ENCODE measurements around the gene COPB2. TPM values are rescaled to one million over a fixed set of nuclear protein-coding genes. Genes with fewer than 3 reads are reported as not detected.

Gene COPB2
- total and polyA plus RNA-seq, 2 donors (not counting 1 experiment from before 2014, with no cell fraction given), result 15.9 to 75.4 TPM

DNA sequence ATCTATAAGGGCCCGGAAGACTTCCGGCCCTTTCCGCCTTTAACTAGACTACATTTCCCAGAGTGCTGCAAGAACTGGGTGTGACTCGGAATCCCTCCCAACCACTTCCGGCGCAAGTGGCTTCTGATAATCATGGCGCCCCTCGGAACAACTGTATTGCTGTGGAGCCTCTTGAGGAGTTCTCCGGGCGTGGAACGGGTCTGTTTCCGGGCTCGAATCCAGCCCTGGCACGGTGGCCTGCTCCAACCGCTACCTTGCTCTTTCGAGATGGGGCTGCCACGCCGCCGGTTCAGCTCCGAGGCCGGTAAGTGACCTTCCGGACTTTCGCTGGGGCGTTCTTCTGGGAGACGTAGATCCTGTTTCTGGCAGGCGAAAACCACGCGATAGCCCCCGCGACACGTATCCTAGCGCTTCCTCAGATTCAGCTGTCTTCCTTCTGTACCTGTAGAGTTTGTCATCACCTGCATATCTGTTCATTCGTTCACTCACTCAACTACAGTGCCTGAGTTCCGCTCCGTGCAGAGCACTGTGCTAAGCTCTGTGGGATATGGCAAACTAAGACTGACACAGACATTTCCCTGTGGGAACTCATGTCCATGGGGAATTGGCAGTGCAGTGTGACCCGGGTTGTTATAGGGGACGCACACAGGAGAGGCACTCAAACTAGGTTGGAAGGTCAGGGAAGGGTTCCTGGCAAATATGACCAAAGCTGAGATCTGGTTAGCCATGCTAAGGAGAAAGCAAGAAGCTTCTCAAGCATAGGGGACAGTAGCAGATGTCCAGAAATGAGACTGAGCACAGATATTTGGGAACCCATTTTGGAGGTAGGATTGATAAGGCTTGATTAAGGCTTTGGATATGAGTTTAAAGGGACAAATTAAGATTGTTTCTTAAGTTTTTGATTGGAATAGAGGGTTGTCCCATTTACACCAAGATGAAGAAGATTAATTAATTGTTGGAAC lies 45.3 kb downstream of the COPB2 start, which contains the start of gene MRPS22:
TSS of gene MRPS22 (plus strand) at position 126 of the 962 bp plus-strand sequence. CDS start at position 133, 7 bp downstream.
- peaks cover 10 to 12% of the 10 kb centered on the region in 2 experiments for H3K36me3 ChIP-seq (replicated peaks in 1 of 2; ENCODE audit: control extremely low read depth in 1 of 2, control insufficient read depth in 1 of 2, extremely low read depth in 1 of 2, insufficient read depth in 2 of 2, low read length in 1 of 2)
- H3K4me3 ChIP-seq (ENCODE audit: control extremely low read depth in 1 of 5, extremely low read depth in 1 of 5, insufficient read depth in 1 of 5, low read depth in 2 of 5, low read length in 4 of 5), result peak within 1 kb of the TSS; percentile 57 to 95 (median 88)
- Mint-ChIP-seq H3K27me3 (peaks cover 17% of the 10 kb centered on the region), H3K4me3 (no peak within 1 kb of the TSS), H3K27ac (peak within 1 kb of the TSS; percentile 66), H3K9me3 (ENCODE audit: insufficient read depth) (peaks cover 2% of the 10 kb centered on the region), H3K4me1 (peaks cover 8% of the 10 kb centered on the region)
- CTCF ChIA-PET, result interaction anchor here (1.4 to 1.7 kb wide), 2 partner anchors 11 to 46 kb away, joined by 3 to 6 read pairs; no protein-coding TSS in a partner anchor
- peaks cover 10 to 14% of the 10 kb centered on the region in 2 donors for H3K4me1 ChIP-seq (ENCODE audit: control insufficient read depth in 2 of 2, insufficient read depth in 2 of 2, low read length in 2 of 2)
- under 1% methylated on average over 35 of the region's 37 CpGs for whole genome bisulfite sequencing (ENCODE audit: insufficient coverage)
- ATAC-seq (ENCODE audit: low read depth) (peak; percentile 98), DNase-seq (peak; percentile 86)
- peaks cover 36% of the 10 kb centered on the region for H3K79me2 ChIP-seq (ENCODE audit: control insufficient read depth, insufficient read depth, low read length)
- H3K27ac ChIP-seq (ENCODE audit: low read length in 2 of 2), result peak within 1 kb of the TSS; percentile 51 to 83
- H3K4me2 ChIP-seq (replicated peaks; ENCODE audit: low read depth, low read length, poor library complexity, severe bottlenecking), result peak within 1 kb of the TSS; percentile 87
- peaks cover 0 to 4% (median 0%) of the 10 kb centered on the region in 3 donors for H3K9me3 ChIP-seq (ENCODE audit: control extremely low read depth in 1 of 3, control insufficient read depth in 2 of 3, insufficient read depth in 1 of 3, low read length in 2 of 3)
- H3K9ac ChIP-seq (ENCODE audit: low read length), result peak within 1 kb of the TSS; percentile 96
- H4K20me1 ChIP-seq (ENCODE audit: control insufficient read depth, insufficient read depth, low read length, poor library complexity, severe bottlenecking), result no peaks in the 10 kb centered on the region
- peak within 1 kb of the TSS; percentile 99 for H2AFZ ChIP-seq (ENCODE audit: insufficient read depth, low read depth, low read length, poor library complexity, severe bottlenecking)
- intact Hi-C loops (cut with micrococcal nuclease), result loop anchor here (1.0 to 10.0 kb wide), 3 partner anchors 45 to 1598 kb away; partner anchors contain the start of genes COPB2, FAIM and SLC25A36
- TF ChIP-seq EZH2 (IDR thresholded peaks at IDR 0.05; ENCODE audit: borderline replicate concordance, insufficient read depth, low read depth, low read length, poor library complexity, severe bottlenecking), result no peak
- TF ChIP-seq, protein P1, sequence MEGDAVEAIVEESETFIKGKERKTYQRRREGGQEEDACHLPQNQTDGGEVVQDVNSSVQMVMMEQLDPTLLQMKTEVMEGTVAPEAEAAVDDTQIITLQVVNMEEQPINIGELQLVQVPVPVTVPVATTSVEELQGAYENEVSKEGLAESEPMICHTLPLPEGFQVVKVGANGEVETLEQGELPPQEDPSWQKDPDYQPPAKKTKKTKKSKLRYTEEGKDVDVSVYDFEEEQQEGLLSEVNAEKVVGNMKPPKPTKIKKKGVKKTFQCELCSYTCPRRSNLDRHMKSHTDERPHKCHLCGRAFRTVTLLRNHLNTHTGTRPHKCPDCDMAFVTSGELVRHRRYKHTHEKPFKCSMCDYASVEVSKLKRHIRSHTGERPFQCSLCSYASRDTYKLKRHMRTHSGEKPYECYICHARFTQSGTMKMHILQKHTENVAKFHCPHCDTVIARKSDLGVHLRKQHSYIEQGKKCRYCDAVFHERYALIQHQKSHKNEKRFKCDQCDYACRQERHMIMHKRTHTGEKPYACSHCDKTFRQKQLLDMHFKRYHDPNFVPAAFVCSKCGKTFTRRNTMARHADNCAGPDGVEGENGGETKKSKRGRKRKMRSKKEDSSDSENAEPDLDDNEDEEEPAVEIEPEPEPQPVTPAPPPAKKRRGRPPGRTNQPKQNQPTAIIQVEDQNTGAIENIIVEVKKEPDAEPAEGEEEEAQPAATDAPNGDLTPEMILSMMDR (IDR thresholded peaks at IDR 0.05), result no peak
- POLR2A ChIA-PET, result interaction anchor here (0.7 kb wide), 1 partner anchor 44 kb away, joined by 5 read pairs; no protein-coding TSS in a partner anchor
- H3K27me3 ChIP-seq (replicated peaks in 1 of 4; ENCODE audit: control extremely low read depth in 1 of 4, control insufficient read depth in 3 of 4, insufficient read depth in 4 of 4, low read length in 3 of 4), result peaks cover 0 to 13% (median 3%) of the 10 kb centered on the region in 4 experiments

Data from B cell (primary cell).